ENCODE measurements around the gene HMGA1.

Gene HMGA1

GRCh38 chr6:34288581-34288980, 51.9 kb downstream of the HMGA1 start:
- Histone ChIP-seq H3K27ac (ENCODE audit: low read depth, low read length) (no peak overlapping the region), H3K4me2 (ENCODE audit: low read length) (no peak overlapping the region)

GRCh38 chr6:34289137-34289536, 52.5 kb downstream of the HMGA1 start:
- no peaks in the 10 kb centered on the region for H4K20me1 ChIP-seq (ENCODE audit: control insufficient read depth, insufficient read depth, low read depth, low read length)
- H3K79me2 ChIP-seq (ENCODE audit: control insufficient read depth, low read length), result no peaks in the 10 kb centered on the region
- H3K36me3 ChIP-seq (ENCODE audit: control insufficient read depth, low read length), result peaks cover 47% of the 10 kb centered on the region
- H3K4me1 ChIP-seq (ENCODE audit: control insufficient read depth, low read length), result peaks cover 24% of the 10 kb centered on the region
- TF ChIP-seq CTCF (IDR thresholded peaks at IDR 0.05; ENCODE audit: low read depth, low read length, poor library complexity, severe bottlenecking) (no peak), EZH2phosphoT487 (IDR thresholded peaks at IDR 0.05; ENCODE audit: borderline replicate concordance, low read length) (no peak)
- no peaks in the 10 kb centered on the region for H3F3A ChIP-seq (ENCODE audit: control insufficient read depth, insufficient read depth)
- no peak overlapping the region for H3K4me3 ChIP-seq (ENCODE audit: low read length)
- no peaks in the 10 kb centered on the region for H3K9me3 ChIP-seq (ENCODE audit: control insufficient read depth, insufficient read depth, low read length)
- H3K9me2 ChIP-seq (replicated peaks; ENCODE audit: control insufficient read depth, low read length), result no peaks in the 10 kb centered on the region
- no peaks in the 10 kb centered on the region for H3K27me3 ChIP-seq (ENCODE audit: control insufficient read depth, low read length)
- H3K4me2 ChIP-seq (ENCODE audit: low read length), result no peak overlapping the region
- no peak overlapping the region for H3K27ac ChIP-seq (ENCODE audit: low read depth, low read length)

More at GRCh38 chr6:34288581-34288980, 51.9 kb downstream of the HMGA1 start:
- TF ChIP-seq CTCF (IDR thresholded peaks at IDR 0.05; ENCODE audit: low read depth, low read length, poor library complexity, severe bottlenecking), result no peak
- TF ChIP-seq EZH2phosphoT487 (IDR thresholded peaks at IDR 0.05; ENCODE audit: borderline replicate concordance, low read length), result no peak
- Histone ChIP-seq H3K4me3 (ENCODE audit: low read length) (no peak overlapping the region), H3K27me3 (ENCODE audit: control insufficient read depth, low read length) (no peaks in the 10 kb centered on the region), H3K4me1 (ENCODE audit: control insufficient read depth, low read length) (peaks cover 24% of the 10 kb centered on the region), H3F3A (ENCODE audit: control insufficient read depth, insufficient read depth) (no peaks in the 10 kb centered on the region), H3K9me3 (ENCODE audit: control insufficient read depth, insufficient read depth, low read length) (no peaks in the 10 kb centered on the region), H3K79me2 (ENCODE audit: control insufficient read depth, low read length) (no peaks in the 10 kb centered on the region), H3K9me2 (replicated peaks; ENCODE audit: control insufficient read depth, low read length) (no peaks in the 10 kb centered on the region), H4K20me1 (ENCODE audit: control insufficient read depth, insufficient read depth, low read depth, low read length) (no peaks in the 10 kb centered on the region), H3K36me3 (ENCODE audit: control insufficient read depth, low read length) (peaks cover 45% of the 10 kb centered on the region)

GRCh38 chr6:34292954-34293353, 56.3 kb downstream of the HMGA1 start:
- no peaks in the 10 kb centered on the region for H3K9me3 ChIP-seq (ENCODE audit: control insufficient read depth, insufficient read depth, low read length)
- no peak for TF ChIP-seq CTCF (IDR thresholded peaks at IDR 0.05; ENCODE audit: low read depth, low read length, poor library complexity, severe bottlenecking)
- no peak for TF ChIP-seq EZH2phosphoT487 (IDR thresholded peaks at IDR 0.05; ENCODE audit: borderline replicate concordance, low read length)
- H3K36me3 ChIP-seq (ENCODE audit: control insufficient read depth, low read length), result peaks cover 30% of the 10 kb centered on the region
- no peak overlapping the region for H3K4me2 ChIP-seq (ENCODE audit: low read length)
- H4K20me1 ChIP-seq (ENCODE audit: control insufficient read depth, insufficient read depth, low read depth, low read length), result no peaks in the 10 kb centered on the region
- H3K79me2 ChIP-seq (ENCODE audit: control insufficient read depth, low read length), result no peaks in the 10 kb centered on the region
- no peaks in the 10 kb centered on the region for H3K9me2 ChIP-seq (replicated peaks; ENCODE audit: control insufficient read depth, low read length)
- H3K27me3 ChIP-seq (ENCODE audit: control insufficient read depth, low read length), result no peaks in the 10 kb centered on the region
- H3F3A ChIP-seq (ENCODE audit: control insufficient read depth, insufficient read depth), result no peaks in the 10 kb centered on the region
- H3K4me1 ChIP-seq (ENCODE audit: control insufficient read depth, low read length), result peaks cover 18% of the 10 kb centered on the region
- no peak overlapping the region for H3K4me3 ChIP-seq (ENCODE audit: low read length)
- no peak overlapping the region for H3K27ac ChIP-seq (ENCODE audit: low read depth, low read length)
